Activated naive CD4-positive, alpha-beta T cell treated with anti-CD3 and anti-CD28 coated beads, Interleukin-2, amount 50 U/mL, for 24 hours (primary cell): ENCODE data around the gene HIC2.
"Not testable (repeated sequence)": the region's sequence is repeated elsewhere in the genome, so short reads cannot be mapped to it uniquely, and the experiment has no call there.

Source experiments
- H3K27ac Mint-ChIP-seq: one replicate; pipeline ENCODE4 v1.8.0; 2021; ENCODE audit warnings: mild to moderate bottlenecking, mixed read lengths
- H3K27me3 Mint-ChIP-seq: one replicate; pipeline ENCODE4 v1.8.0; 2021; ENCODE audit warnings: mixed read lengths
- H3K36me3 Mint-ChIP-seq: one replicate; pipeline ENCODE4 v1.8.0; 2021; ENCODE audit warnings: mixed read lengths
- H3K4me1 Mint-ChIP-seq: one replicate; pipeline ENCODE4 v1.8.0; 2021; ENCODE audit warnings: mixed read lengths
- H3K4me3 Mint-ChIP-seq: one replicate; pipeline ENCODE4 v1.8.0; 2021; ENCODE audit warnings: mild to moderate bottlenecking, mixed read lengths
- H3K9me3 Mint-ChIP-seq: one replicate; pipeline ENCODE4 v1.8.0; 2021; ENCODE audit warnings: mixed read lengths

HIC2 gene

GRCh38 chr22:21417227-21417746, at the start of gene HIC2:
Gene HIC2 (plus strand): TSS chr22:21417371. CDS start chr22:21442832, 25,461 bp downstream.
- not testable (repeated sequence) for H3K27ac Mint-ChIP-seq, H3K27me3 Mint-ChIP-seq, H3K4me1 Mint-ChIP-seq, H3K9me3 Mint-ChIP-seq, H3K36me3 Mint-ChIP-seq
- peak within 1 kb of the TSS; percentile 42 for H3K4me3 Mint-ChIP-seq

- H3K4me3 Mint-ChIP-seq, H3K27ac Mint-ChIP-seq, H3K27me3 Mint-ChIP-seq, H3K9me3 Mint-ChIP-seq, H3K36me3 Mint-ChIP-seq, H3K4me1 Mint-ChIP-seq: not testable (repeated sequence)
Observed at GRCh38 chr22:21368603-21369310, 48.4 kb upstream of the HIC2 start.

- not testable (repeated sequence) for H3K4me1 Mint-ChIP-seq, H3K27me3 Mint-ChIP-seq, H3K36me3 Mint-ChIP-seq, H3K9me3 Mint-ChIP-seq, H3K27ac Mint-ChIP-seq, H3K4me3 Mint-ChIP-seq
Observed at GRCh38 chr22:21375880-21376279, 41.3 kb upstream of the HIC2 start.

GRCh38 chr22:21383701-21384467, 33.3 kb upstream of the HIC2 start, which contains the start of gene RIMBP3B:
Gene RIMBP3B (plus strand): TSS chr22:21383751. CDS start chr22:21383859, 108 bp downstream.
- not testable (repeated sequence) for H3K27me3 Mint-ChIP-seq, H3K36me3 Mint-ChIP-seq, H3K27ac Mint-ChIP-seq, H3K9me3 Mint-ChIP-seq, H3K4me1 Mint-ChIP-seq, H3K4me3 Mint-ChIP-seq

- H3K36me3 Mint-ChIP-seq, H3K27ac Mint-ChIP-seq, H3K4me3 Mint-ChIP-seq, H3K27me3 Mint-ChIP-seq, H3K9me3 Mint-ChIP-seq, H3K4me1 Mint-ChIP-seq: not testable (repeated sequence)
Observed at GRCh38 chr22:21384468-21385357, 32.5 kb upstream of the HIC2 start.

GRCh38 chr22:21389480-21389879, 27.7 kb upstream of the HIC2 start:
- H3K9me3 Mint-ChIP-seq, H3K4me3 Mint-ChIP-seq, H3K36me3 Mint-ChIP-seq, H3K27ac Mint-ChIP-seq, H3K27me3 Mint-ChIP-seq, H3K4me1 Mint-ChIP-seq: not testable (repeated sequence)

- H3K36me3 Mint-ChIP-seq, H3K9me3 Mint-ChIP-seq, H3K4me1 Mint-ChIP-seq, H3K27ac Mint-ChIP-seq, H3K27me3 Mint-ChIP-seq, H3K4me3 Mint-ChIP-seq: not testable (repeated sequence)
Observed at GRCh38 chr22:21390013-21390412, 27.2 kb upstream of the HIC2 start.

GRCh38 chr22:21394613-21395012, 22.6 kb upstream of the HIC2 start:
- not testable (repeated sequence) for H3K4me1 Mint-ChIP-seq, H3K27me3 Mint-ChIP-seq, H3K4me3 Mint-ChIP-seq, H3K27ac Mint-ChIP-seq, H3K9me3 Mint-ChIP-seq, H3K36me3 Mint-ChIP-seq

- not testable (repeated sequence) for H3K36me3 Mint-ChIP-seq, H3K27me3 Mint-ChIP-seq
Observed at GRCh38 chr22:21401197-21401969, 15.8 kb upstream of the HIC2 start.

GRCh38 chr22:21402763-21403314, 14.3 kb upstream of the HIC2 start:
- not testable (repeated sequence) for H3K4me3 Mint-ChIP-seq, H3K27ac Mint-ChIP-seq, H3K36me3 Mint-ChIP-seq, H3K9me3 Mint-ChIP-seq, H3K4me1 Mint-ChIP-seq, H3K27me3 Mint-ChIP-seq

More at GRCh38 chr22:21401197-21401969, 15.8 kb upstream of the HIC2 start:
- not testable (repeated sequence) for H3K27ac Mint-ChIP-seq, H3K9me3 Mint-ChIP-seq, H3K4me3 Mint-ChIP-seq, H3K4me1 Mint-ChIP-seq

GRCh38 chr22:21407139-21407538, 10.0 kb upstream of the HIC2 start:
- H3K4me1 Mint-ChIP-seq, H3K4me3 Mint-ChIP-seq, H3K27ac Mint-ChIP-seq, H3K36me3 Mint-ChIP-seq, H3K27me3 Mint-ChIP-seq, H3K9me3 Mint-ChIP-seq: not testable (repeated sequence)

GRCh38 chr22:21407792-21408191, 9.4 kb upstream of the HIC2 start:
- H3K4me3 Mint-ChIP-seq, H3K4me1 Mint-ChIP-seq, H3K27me3 Mint-ChIP-seq, H3K36me3 Mint-ChIP-seq, H3K27ac Mint-ChIP-seq, H3K9me3 Mint-ChIP-seq: not testable (repeated sequence)

GRCh38 chr22:21416375-21416774, 796 bp upstream of the HIC2 start:
- not testable (repeated sequence) for H3K4me3 Mint-ChIP-seq, H3K27me3 Mint-ChIP-seq, H3K9me3 Mint-ChIP-seq, H3K36me3 Mint-ChIP-seq, H3K27ac Mint-ChIP-seq, H3K4me1 Mint-ChIP-seq

GRCh38 chr22:21417853-21418252, 682 bp downstream of the HIC2 start:
- H3K36me3 Mint-ChIP-seq, H3K27ac Mint-ChIP-seq, H3K9me3 Mint-ChIP-seq, H3K27me3 Mint-ChIP-seq, H3K4me1 Mint-ChIP-seq: not testable (repeated sequence)
- peak overlapping the region; percentile 42 for H3K4me3 Mint-ChIP-seq

GRCh38 chr22:21418974-21419638, 1.9 kb downstream of the HIC2 start:
- H3K9me3 Mint-ChIP-seq, H3K36me3 Mint-ChIP-seq, H3K27ac Mint-ChIP-seq, H3K4me1 Mint-ChIP-seq, H3K4me3 Mint-ChIP-seq, H3K27me3 Mint-ChIP-seq: not testable (repeated sequence)
